K562 (cell line): Measurements from ENCODE around the gene OR3A3. TPM values are rescaled to one million over a fixed set of nuclear protein-coding genes. Genes with fewer than 3 reads are reported as not detected.

Experiments used
- ATAC-seq: fragments of 200-7000 bp; cut with Tn5 transposase; 3 replicates; pipeline ENCODE4 v1.9.1; 2020; ENCODE audit warnings: moderate library complexity
- BruUV-seq: library from RNA; stranded (reverse); fragments of 400-500 nt; replicated peaks from 2 replicates; lab custom pipeline; 2021; lab: Mats Ljungman, UMichigan
- CTCF ChIA-PET: fragments of 300-600 bp; formaldehyde crosslinking; extraction: SDS; loops from one replicate; lab custom pipeline; 2021; ENCODE audit warnings: low intra/inter-chr PET ratio; lab: Yijun Ruan, JAX
- POLR2A ChIA-PET: fragments of 300-600, 350-650 bp; sonication (Branson Sonifier 250); formaldehyde crosslinking; extraction: SDS; loops from one replicate; lab custom pipeline; 2021; ENCODE audit warnings: antibody characterized with exemption, inconsistent platforms; lab: Yijun Ruan, JAX
- DNase-seq, 4 experiments: peaks; one replicate each; pipeline versions ENCODE4 v3.0.0 to v3.0.0-alpha.2; 2011 to 2018; ENCODE audit warnings: low spot score in 3 of 4, mixed read lengths in 3 of 4; ENCODE audit errors: extremely low read depth in 1 of 4
- FAIRE-seq: peaks from 2 replicates; lab custom pipeline; 2011; peaks lifted over from hg19 to GRCh38; lab: Jason Lieb, UNC
- H2AFZ ChIP-seq: 2 replicates; pipeline ENCODE4 v1.6.0; 2011; ENCODE audit warnings: low read depth, low read length, control low read depth, inconsistent platforms
- H3K27ac ChIP-seq: fragments of 200-600 bp; 3 replicates; pipeline ENCODE4 v1.8.0; 2011; ENCODE audit warnings: low read depth, mild to moderate bottlenecking, control low read depth, inconsistent platforms, low read length, moderate library complexity, mixed read lengths; ENCODE audit errors: extremely low read depth
- H3K27me3 ChIP-seq, 2 experiments: fragments of 300-600 bp in 1 of 2; 2 replicates in 1 of 2; 3 replicates in 1 of 2; pipeline versions ENCODE4 v1.6.0 to v1.8.0; 2011; ENCODE audit warnings: inconsistent platforms in 2 of 2, low read length in 2 of 2, mild to moderate bottlenecking in 1 of 2, mixed read lengths in 1 of 2, moderate library complexity in 1 of 2; ENCODE audit not compliant: control insufficient read depth in 2 of 2, insufficient read depth in 2 of 2
- H3K36me3 ChIP-seq: fragments of 300-600 bp; 3 replicates; pipeline ENCODE4 v1.8.0; 2011; ENCODE audit warnings: mild to moderate bottlenecking, low read length, inconsistent platforms; ENCODE audit not compliant: control insufficient read depth, insufficient read depth
- H3K4me1 ChIP-seq, 2 experiments: fragments of 200-600 bp in 1 of 2; replicated peaks in 1 of 2; 2 replicates in 1 of 2; 3 replicates in 1 of 2; pipeline versions ENCODE4 v1.5.1 to v1.8.0; 2011; ENCODE audit warnings: inconsistent platforms in 2 of 2, low read length in 2 of 2, mild to moderate bottlenecking in 1 of 2, mixed read lengths in 1 of 2, moderate library complexity in 1 of 2; ENCODE audit not compliant: control insufficient read depth in 2 of 2, insufficient read depth in 2 of 2
- H3K4me2 ChIP-seq: 2 replicates; pipeline ENCODE4 v1.6.1; 2011; ENCODE audit warnings: low read length, control low read depth, inconsistent platforms, mixed read lengths; ENCODE audit not compliant: insufficient read depth
- H3K4me3 ChIP-seq: fragments of 200-600 bp; sonication (generic), shearing (Covaris generic); 2 replicates; pipeline ENCODE4 v1.5.1; 2016; ENCODE audit warnings: control low read depth, inconsistent platforms
- H3K79me2 ChIP-seq: fragments of 200-600 bp; 3 replicates; pipeline ENCODE4 v1.8.0; 2011; ENCODE audit warnings: low read length, inconsistent platforms; ENCODE audit not compliant: control insufficient read depth, insufficient read depth
- H3K9ac ChIP-seq, 2 experiments: 2 replicates each; pipeline versions ENCODE4 v1.6.0 to v1.6.1; 2011; ENCODE audit warnings: low read depth in 2 of 2, low read length in 2 of 2, control low read depth in 1 of 2, inconsistent platforms in 1 of 2, mild to moderate bottlenecking in 1 of 2, mixed read lengths in 1 of 2; ENCODE audit not compliant: insufficient read depth in 1 of 2
- H3K9me1 ChIP-seq: one replicate; pipeline ENCODE4 v1.6.0; 2011; ENCODE audit warnings: inconsistent platforms, mild to moderate bottlenecking, low read length, moderate library complexity; ENCODE audit not compliant: control insufficient read depth, insufficient read depth
- H3K9me3 ChIP-seq: replicated peaks from 2 replicates; pipeline ENCODE4 v1.5.1; 2011; ENCODE audit warnings: low read depth, low read length, inconsistent platforms; ENCODE audit not compliant: control insufficient read depth, insufficient read depth
- H4K20me1 ChIP-seq: replicated peaks from 2 replicates; pipeline ENCODE4 v1.6.1; 2011; ENCODE audit warnings: low read length, inconsistent platforms, mixed read lengths; ENCODE audit not compliant: control insufficient read depth, insufficient read depth
- CREBBP ChIP-seq: IDR thresholded peaks from one replicate; pipeline ENCODE4 v1.6.1; 2012; ENCODE audit warnings: low read depth, mild to moderate bottlenecking, control low read depth, inconsistent platforms, low read length
- FOSL1 ChIP-seq: fragments of 200-800 bp; sonication (Bioruptor generic); conservative IDR thresholded peaks from 2 replicates; pipeline ENCODE4 v1.6.1; 2016; ENCODE audit warnings: missing genetic modification characterization, missing compliant biosample characterization
- FOXA1 ChIP-seq: fragments of 450-650 bp; IDR thresholded peaks from 2 replicates; pipeline ENCODE4 v1.6.1; 2016; ENCODE audit warnings: mild to moderate bottlenecking, borderline replicate concordance
- MTF1 ChIP-seq: fragments of 250-450 bp; sonication (Bioruptor Pico); IDR thresholded peaks from 2 replicates; pipeline ENCODE4 v1.9.0; 2021; ENCODE audit warnings: moderate library complexity, mild to moderate bottlenecking, inconsistent platforms, borderline replicate concordance
- PHF21A ChIP-seq: fragments of 450-650 bp; IDR thresholded peaks from 2 replicates; pipeline ENCODE4 v1.6.1; 2017; ENCODE audit warnings: low read depth, borderline replicate concordance
- SRF ChIP-seq, 2 experiments: fragments of 250-450, 450-650 bp in 1 of 2; sonication (Bioruptor Pico) in 1 of 2; sonication (generic) in 1 of 2; formaldehyde crosslinking; IDR thresholded peaks; 2 replicates each; pipeline versions ENCODE4 v1.5.0 to v1.5.1; 2020 to 2022; ENCODE audit warnings: mild to moderate bottlenecking in 1 of 2, missing genetic modification reagents in 1 of 2
- TAF15 ChIP-seq: fragments of 200-400 bp; formaldehyde crosslinking; IDR thresholded peaks from 2 replicates; pipeline ENCODE4 v1.6.1; 2017; ENCODE audit warnings: mild to moderate bottlenecking, low read depth, low read length, moderate library complexity
- TARDBP ChIP-seq: fragments of 450-650 bp; IDR thresholded peaks from 2 replicates; pipeline ENCODE4 v1.6.1; 2016
- ZNF12 ChIP-seq: sonication (generic); formaldehyde crosslinking; IDR thresholded peaks from 2 replicates; pipeline ENCODE4 v1.4.0; 2020; ENCODE audit warnings: mild to moderate bottlenecking, missing genetic modification reagents
- WGBS: fragments of 100-300 bp; shearing (Covaris generic); methylation state at CpG from one replicate; pipeline ENCODE4 v1.1.6; 2016; ENCODE audit warnings: low coverage, mixed read lengths; ENCODE audit not compliant: insufficient coverage; ENCODE audit errors: missing lambda C conversion rate; 5-methylcytosine and 5-hydroxymethylcytosine counted together
- in situ Hi-C: fragments of 300-500 bp; cut with MboI; formaldehyde crosslinking; loops from 4 replicates; pipeline ENCODE4 v1.15.0; 2018; ENCODE audit warnings: inconsistent platforms, mixed read lengths
- intact Hi-C: fragments of 100-400 bp; cut with micrococcal nuclease; formaldehyde crosslinking; loops from 2 replicates; pipeline ENCODE4 v1.14.2; 2022
- polyA plus RNA-seq, 8 experiments: library from polyadenylated mRNA; depleted of rRNA in 4 of 8; stranded (reverse) in 5 of 8; unstranded in 3 of 8; fragments of >200 nt; fragmentation: Nextera tagmentation in 2 of 8; fragmentation: Illumina TruSeq in 1 of 8; extraction: Ambion mirVana in 2 of 8; extraction: Trizol in 1 of 8; gene quantifications; 2 replicates each; pipeline versions ENCODE4 v1.2.1 to v1.2.3, GENCODE V29; 2011 to 2014; ENCODE audit warnings: inconsistent platforms in 1 of 8, missing spikeins in 1 of 8
- total RNA-seq, 7 experiments: library from RNA; depleted of rRNA in 6 of 7; stranded (reverse); fragments of >200 nt in 6 of 7; fragmentation: Illumina TruSeq in 2 of 7; extraction: Trizol in 2 of 7; gene quantifications; 2 replicates each; pipeline versions ENCODE4 v1.2.1 to v1.2.3, GENCODE V29; 2011 to 2021; ENCODE audit warnings: low replicate concordance in 1 of 7

Gene OR3A3
- total and polyA plus RNA-seq, 9 of the 15 experiments (the other 6 are each of a cell fraction or from before 2014, with no cell fraction given), result not detected

DNA sequence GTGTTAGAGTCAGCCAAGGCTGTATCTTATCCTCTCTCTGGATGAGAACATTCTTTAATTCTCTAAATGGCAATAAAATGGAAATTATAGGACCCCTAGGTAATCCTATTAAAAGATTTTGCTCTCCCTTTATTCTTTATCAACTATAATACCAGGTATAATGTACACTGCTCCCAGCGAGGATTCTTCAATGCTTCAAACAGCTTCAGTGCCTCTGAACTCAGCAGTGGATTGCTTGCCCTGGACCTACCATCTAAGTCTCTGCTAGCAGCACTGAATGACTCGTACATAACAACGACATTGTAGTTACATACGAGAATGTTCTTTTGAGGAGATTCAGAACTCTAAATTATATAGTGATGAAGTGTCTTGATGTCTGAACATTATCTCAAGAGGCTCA, 21.4 kb upstream of the OR3A3 start:
- intact Hi-C loops (no loop called here), in situ Hi-C loops (no loop called here)
- no peak overlapping the region for H3K27ac ChIP-seq
- H3K9me1 ChIP-seq, result no peaks in the 10 kb centered on the region
- H3K9ac ChIP-seq, result no peak overlapping the region
- no peak overlapping the region for H2AFZ ChIP-seq
- ATAC-seq (no peak), DNase-seq (no peak)
- no peaks in the 10 kb centered on the region for H4K20me1 ChIP-seq
- BruUV-seq, result no TSS peak
- WGBS, result 1% methylated on average over 4 of the region's 4 CpGs
- no peak overlapping the region for H3K4me3 ChIP-seq
- ChIA-PET POLR2A (no interaction called here), CTCF (no interaction called here)
- no peaks in the 10 kb centered on the region for H3K4me1 ChIP-seq
- no peaks in the 10 kb centered on the region for H3K79me2 ChIP-seq
- H3K4me2 ChIP-seq, result no peak overlapping the region
- H3K27me3 ChIP-seq, result no peaks in the 10 kb centered on the region
- no peaks in the 10 kb centered on the region for H3K36me3 ChIP-seq
- TF ChIP-seq PHF21A (no peak), SRF (CRISPR knock-in tag; IDR thresholded peaks at IDR 0.05) (no peak), CREBBP (no peak), ZNF12 (CRISPR knock-in tag) (no peak), FOXA1 (no peak), TARDBP (no peak), FOSL1 (tag) (no peak), MTF1 (CRISPR knock-in tag) (no peak), TAF15 (no peak)
- TF ChIP-seq, all 486 proteins: peak for 0
- FAIRE-seq, result no peak
- no peaks in the 10 kb centered on the region for H3K9me3 ChIP-seq
